Fibroblast of skin of right biceps (primary cell): ENCODE measurements around the gene COP1.
"Not testable (repeated sequence)": the region's sequence is repeated elsewhere in the genome, so short reads cannot be mapped to it uniquely, and the experiment has no call there.

Experiments
- DNase-seq: peaks from one replicate; pipeline ENCODE4 v3.0.0-alpha.2; 2013

COP1 gene

GRCh38 chr1:176029609-176030008 lies 177.5 kb downstream of the COP1 start:
- no peak for DNase-seq

GRCh38 chr1:176029155-176029554 lies 177.9 kb downstream of the COP1 start:
- no peak for DNase-seq

GRCh38 chr1:176027934-176028333 lies 179.2 kb downstream of the COP1 start:
- DNase-seq: not testable (repeated sequence)

GRCh38 chr1:176022574-176022973 lies 184.5 kb downstream of the COP1 start:
- no peak for DNase-seq

DNA sequence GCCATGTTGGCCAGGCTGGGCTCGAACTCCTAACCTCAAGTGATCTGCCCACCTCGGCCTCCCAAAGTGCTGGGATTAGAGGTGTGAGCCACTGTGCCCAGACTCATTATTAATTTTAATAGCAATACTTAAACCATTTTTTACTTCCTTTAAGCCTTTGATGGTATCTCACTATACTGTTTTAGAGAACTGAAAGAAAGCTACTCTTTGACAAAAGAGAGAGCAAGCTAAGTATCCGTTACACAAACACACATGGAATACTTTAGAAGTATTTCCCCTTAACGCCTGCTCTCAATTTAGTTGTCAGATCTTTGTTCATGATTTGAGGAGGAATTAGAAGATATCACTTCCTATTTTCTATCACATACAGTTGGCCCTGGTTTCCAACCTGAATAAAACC lies 189.4 kb downstream of the COP1 start:
- no peak for DNase-seq

DNA sequence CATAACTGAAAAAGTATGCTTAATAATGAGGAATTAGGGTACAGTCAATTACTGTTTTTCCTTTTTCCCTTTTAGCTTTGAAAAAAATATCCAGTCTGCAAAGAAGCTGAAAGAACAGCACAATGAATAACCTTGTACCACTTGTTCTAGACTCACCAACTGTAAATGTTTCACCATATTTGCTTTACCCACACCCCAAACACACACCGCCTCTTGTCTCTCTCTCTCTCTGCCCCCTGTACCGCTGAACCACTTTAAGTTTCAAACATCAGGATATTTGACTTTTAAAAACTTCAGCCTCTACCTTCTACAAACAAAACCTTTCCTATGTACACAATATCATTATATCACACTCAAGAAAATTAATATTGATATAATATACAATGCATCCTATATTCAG lies 197.1 kb downstream of the COP1 start:
- DNase-seq: no peak

DNA sequence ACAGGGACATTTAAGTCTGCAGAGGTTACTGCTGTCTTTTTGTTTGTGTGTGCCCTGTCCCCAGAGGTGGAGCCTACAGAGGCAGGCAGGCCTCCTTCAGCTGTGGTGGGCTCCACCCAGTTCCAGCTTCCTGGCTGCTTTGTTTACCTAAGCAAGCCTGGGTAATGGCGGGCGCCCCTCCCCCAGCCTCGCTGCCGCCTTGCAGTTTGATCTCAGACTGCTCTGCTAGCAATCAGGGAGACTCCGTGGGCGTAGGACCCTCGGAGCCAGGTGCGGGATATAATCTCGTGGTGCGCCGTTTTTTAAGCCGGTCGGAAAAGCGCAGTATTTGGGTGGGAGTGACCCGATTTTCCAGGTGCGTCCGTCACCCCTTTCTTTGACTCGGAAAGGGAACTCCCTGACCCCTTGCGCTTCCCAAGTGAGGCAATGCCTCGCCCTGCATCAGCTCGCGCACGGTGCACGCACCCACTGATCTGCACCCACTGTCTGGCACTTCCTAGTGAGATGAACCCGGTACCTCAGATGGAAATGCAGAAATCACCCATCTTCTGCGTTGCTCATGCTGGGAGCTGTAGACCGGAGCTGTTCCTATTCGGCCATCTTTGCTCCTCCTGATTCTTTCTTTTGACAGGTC lies 199.2 kb downstream of the COP1 start:
- not testable (repeated sequence) for DNase-seq

- DNase-seq: not testable (repeated sequence)
Observed at GRCh38 chr1:175994660-175995059, 212.4 kb downstream of the COP1 start.

DNA sequence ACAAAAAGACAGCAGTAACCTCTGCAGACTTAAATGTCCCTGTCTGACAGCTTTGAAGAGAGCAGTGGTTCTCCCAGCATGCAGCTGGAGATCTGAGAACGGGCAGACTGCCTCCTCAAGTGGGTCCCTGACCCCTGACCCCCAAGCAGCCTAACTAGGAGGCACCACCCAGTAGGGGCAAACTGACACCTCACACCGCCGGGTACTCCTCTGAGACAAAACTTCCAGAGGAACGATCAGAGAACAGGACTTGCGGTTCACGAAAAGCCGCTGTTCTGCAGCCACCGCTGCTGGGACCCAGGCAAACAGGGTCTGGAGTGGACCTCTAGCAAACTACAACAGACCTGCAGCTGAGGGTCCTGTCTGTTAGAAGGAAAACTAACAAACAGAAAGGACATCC lies 214.3 kb downstream of the COP1 start:
- DNase-seq: not testable (repeated sequence)

GRCh38 chr1:175992202-175992601 lies 214.9 kb downstream of the COP1 start:
- DNase-seq: not testable (repeated sequence)

DNA sequence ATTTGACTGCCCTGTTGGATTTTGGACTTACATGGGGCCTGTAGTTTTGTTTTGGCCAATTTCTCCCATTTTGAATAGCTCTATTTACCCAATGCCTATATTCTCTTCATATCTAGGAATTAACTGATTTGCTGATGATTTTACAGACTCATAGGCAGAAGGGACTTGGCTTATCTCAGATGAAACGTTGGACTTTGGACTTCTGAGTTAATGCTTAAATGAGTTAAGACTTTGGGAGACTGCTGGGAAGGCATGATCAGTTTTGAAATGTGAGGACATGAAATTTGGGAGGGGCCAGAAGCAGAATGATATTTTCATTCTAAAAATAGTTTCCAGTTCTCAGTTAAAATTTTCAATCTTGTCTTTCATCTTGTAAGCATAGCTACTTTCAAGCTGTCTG lies 222.3 kb downstream of the COP1 start:
- no peak for DNase-seq

- no peak for DNase-seq
Observed at GRCh38 chr1:175984057-175984812, 222.9 kb downstream of the COP1 start.

- DNase-seq: not testable (repeated sequence)
Observed at GRCh38 chr1:175983363-175983762, 223.7 kb downstream of the COP1 start.

GRCh38 chr1:175981128-175981527 lies 226.0 kb downstream of the COP1 start:
- no peak for DNase-seq

DNA sequence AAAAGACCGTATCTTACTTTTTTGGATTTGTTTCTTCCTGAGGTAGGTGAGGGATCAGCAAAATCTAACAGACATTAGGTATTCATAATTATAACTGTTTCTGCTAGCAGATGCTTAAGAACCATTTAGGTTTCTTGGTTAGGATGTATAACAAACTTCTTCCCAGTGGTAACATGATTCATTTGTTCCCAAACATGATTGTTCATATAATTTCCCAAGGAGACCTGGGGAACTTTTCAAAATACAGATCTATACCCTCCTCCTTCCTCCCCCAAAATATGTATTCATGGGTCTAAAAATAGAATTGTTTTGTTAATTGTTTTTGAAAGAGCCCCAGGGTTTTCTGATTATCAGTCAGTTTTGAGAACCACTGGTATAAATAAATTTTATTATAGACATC lies 228.2 kb downstream of the COP1 start:
- peak; percentile 6 for DNase-seq

DNA sequence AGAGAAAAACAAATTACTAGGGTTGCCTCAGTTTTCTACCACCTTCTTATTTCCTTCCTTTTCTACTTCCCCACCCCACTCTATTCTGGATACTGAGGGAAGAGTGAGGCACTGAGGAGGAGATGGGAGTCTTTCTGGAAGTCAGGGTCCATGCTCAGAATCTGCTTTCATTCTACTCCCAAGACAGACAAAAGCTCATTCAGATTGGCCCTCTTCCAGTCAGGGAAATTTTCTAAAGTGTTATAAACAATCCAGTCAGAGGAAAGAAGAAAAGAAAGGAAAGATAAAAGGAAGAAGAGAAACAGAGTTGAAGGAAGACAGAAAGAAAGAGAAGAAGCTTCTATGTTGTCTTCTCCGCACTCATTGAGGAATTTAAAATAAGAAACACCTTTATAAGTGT lies 228.6 kb downstream of the COP1 start:
- peak; percentile 9 for DNase-seq

- peak; percentile 12 for DNase-seq
Observed at GRCh38 chr1:175976865-175977642, 230.0 kb downstream of the COP1 start.

DNA sequence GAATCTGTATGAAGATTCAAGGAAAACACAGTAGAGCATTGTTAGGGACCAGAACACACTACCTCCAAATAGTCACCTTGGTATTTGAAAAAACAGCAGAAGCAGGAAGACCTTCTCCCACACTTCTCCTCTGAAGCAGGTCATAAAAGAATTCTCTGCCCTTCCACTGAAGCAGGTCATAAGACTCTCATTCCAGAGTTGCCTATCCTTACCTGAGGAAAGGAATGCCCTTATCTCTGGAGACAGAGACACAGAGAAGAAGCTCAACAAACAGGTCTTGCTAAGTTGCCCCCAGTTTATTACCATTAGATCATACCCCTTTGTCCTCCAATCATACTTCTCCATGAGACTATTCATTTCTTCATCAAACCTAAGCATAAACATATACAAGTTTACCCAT lies 237.9 kb downstream of the COP1 start:
- no peak for DNase-seq

DNA sequence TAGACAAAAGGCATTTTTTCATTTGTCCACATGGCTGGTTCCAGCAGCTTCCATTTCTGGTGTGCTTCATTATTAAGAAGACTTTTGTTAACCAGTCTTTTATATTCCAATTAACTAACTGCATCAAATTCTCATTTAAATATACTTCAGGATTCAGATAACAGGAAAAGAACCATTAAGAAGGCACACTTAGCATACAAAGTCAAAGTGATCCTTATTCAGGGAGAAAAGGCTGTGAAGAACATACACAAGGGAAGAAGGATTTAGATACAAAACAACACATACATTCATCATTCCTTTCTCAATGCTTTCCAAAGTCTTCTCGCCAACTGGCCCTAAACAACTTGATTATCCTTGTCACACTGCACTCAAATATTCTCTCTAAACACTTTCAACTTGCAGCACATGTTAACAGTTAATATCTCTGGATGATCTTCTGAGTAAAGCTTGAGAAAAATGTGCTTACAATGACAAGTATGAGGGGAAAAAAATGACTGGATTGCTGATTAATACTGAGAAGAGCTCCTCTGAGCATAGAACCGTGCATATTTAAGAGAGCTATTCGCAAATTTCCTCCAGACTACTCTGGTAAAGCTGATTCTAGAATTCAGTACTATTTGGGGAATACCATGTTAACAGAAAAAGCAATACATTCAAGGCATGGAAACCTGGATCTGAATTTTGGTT lies 238.5 kb downstream of the COP1 start:
- DNase-seq: peak; percentile 79

- no peak for DNase-seq
Observed at GRCh38 chr1:175963740-175964139, 243.3 kb downstream of the COP1 start.

DNA sequence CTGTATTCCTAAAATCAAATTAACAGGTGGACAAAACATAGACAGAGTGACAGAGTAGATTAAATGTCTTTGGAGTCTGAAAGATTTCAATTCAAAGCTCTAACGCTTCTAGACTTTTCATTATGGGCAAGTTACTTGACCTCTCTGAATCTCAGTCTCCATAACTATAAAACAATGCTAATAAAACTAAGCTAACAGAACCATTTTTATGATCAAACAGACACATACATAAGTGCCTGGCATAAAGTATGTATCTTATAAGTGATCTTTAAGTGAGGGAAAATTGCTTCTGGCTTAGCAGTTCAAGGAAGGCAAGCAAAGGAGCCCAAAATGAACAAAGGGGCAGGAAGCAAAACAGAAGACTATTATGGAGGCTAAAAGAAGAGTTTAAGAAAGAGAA lies 246.9 kb downstream of the COP1 start:
- DNase-seq: no peak

DNA sequence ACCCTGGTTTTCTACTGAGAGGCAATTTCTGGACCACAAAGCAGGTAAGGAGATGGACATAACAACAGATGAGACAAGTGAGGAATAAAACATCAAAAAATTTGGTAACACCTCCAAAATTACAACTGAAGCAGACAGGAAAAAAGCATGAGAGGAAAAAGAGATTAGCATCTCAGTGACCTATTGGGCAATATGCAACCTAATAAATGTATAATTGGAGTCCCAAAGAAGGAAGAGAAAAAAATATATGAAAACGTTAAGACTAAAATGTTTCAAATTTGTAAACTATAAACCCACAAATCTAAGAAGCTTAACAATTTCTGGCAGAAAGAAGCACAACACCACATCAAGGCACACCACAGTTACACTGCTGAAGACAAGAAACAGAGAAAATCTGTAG lies 255.5 kb downstream of the COP1 start:
- DNase-seq: no peak

- DNase-seq: no peak
Observed at GRCh38 chr1:175947771-175948170, 259.3 kb downstream of the COP1 start.
